Smooth muscle cell (in vitro differentiated cells): ENCODE data around the gene KLHDC4. TPM values are rescaled to one million over a fixed set of nuclear protein-coding genes. Genes with fewer than 3 reads are reported as not detected.

Source experiments
- DNase-seq: peaks from one replicate; lab custom pipeline; 2025; ENCODE audit not compliant: unreplicated experiment; lab: John Stamatoyannopoulos, UW
- H2AFZ ChIP-seq: fragments of 200-600 bp; sonication (generic); 2 replicates; pipeline ENCODE4 v1.6.0; 2016; ENCODE audit warnings: antibody characterized with exemption, low read depth, mild to moderate bottlenecking
- H3F3A ChIP-seq: fragments of 200-600 bp; sonication (generic); 2 replicates; pipeline ENCODE4 v1.6.0; 2017; ENCODE audit warnings: antibody characterized with exemption, low read depth
- H3K27ac ChIP-seq: fragments of 200-600 bp; sonication (generic); 2 replicates; pipeline ENCODE4 v1.5.1; 2016; ENCODE audit warnings: low read depth, mild to moderate bottlenecking
- H3K27me3 ChIP-seq: fragments of 200-600 bp; sonication (generic); 2 replicates; pipeline ENCODE4 v1.6.1; 2016; ENCODE audit warnings: low read depth, mild to moderate bottlenecking
- H3K36me3 ChIP-seq: fragments of 200-600 bp; sonication (generic); 2 replicates; pipeline ENCODE4 v1.5.1; 2016; ENCODE audit warnings: low read depth
- H3K4me1 ChIP-seq: fragments of 200-600 bp; sonication (generic); 2 replicates; pipeline ENCODE4 v1.5.1; 2016; ENCODE audit warnings: low read depth
- H3K4me2 ChIP-seq: fragments of 200-600 bp; sonication (generic); 2 replicates; pipeline ENCODE4 v1.6.0; 2016; ENCODE audit warnings: mild to moderate bottlenecking
- H3K4me3 ChIP-seq: fragments of 200-600 bp; sonication (generic); 2 replicates; pipeline ENCODE4 v1.5.1; 2016; ENCODE audit warnings: mild to moderate bottlenecking
- H3K79me2 ChIP-seq: fragments of 200-600 bp; sonication (generic); 2 replicates; pipeline ENCODE4 v1.6.0; 2016; ENCODE audit warnings: low read depth, mild to moderate bottlenecking
- H3K9ac ChIP-seq: fragments of 200-600 bp; sonication (generic); 2 replicates; pipeline ENCODE4 v1.6.0; 2016; ENCODE audit warnings: low read depth
- H3K9me3 ChIP-seq: fragments of 200-600 bp; sonication (generic); replicated peaks from 2 replicates; pipeline ENCODE4 v1.5.1; 2016; ENCODE audit warnings: low read depth
- H4K20me1 ChIP-seq: fragments of 200-600 bp; sonication (generic); 2 replicates; pipeline ENCODE4 v1.6.0; 2016; ENCODE audit warnings: low read depth
- CTCF ChIP-seq: fragments of 200-600 bp; sonication (generic); IDR thresholded peaks from 2 replicates; pipeline ENCODE4 v1.5.1; 2017; ENCODE audit warnings: borderline replicate concordance, mild to moderate bottlenecking, antibody characterized with exemption; ENCODE audit not compliant: insufficient read depth, poor library complexity, severe bottlenecking
- WGBS: methylation state at CpG from one replicate; pipeline ENCODE4 v1.1.7; 2016; ENCODE audit warnings: low lambda C conversion rate; 5-methylcytosine and 5-hydroxymethylcytosine counted together
- polyA plus RNA-seq: library from polyadenylated mRNA; unstranded; fragments of >200 nt; fragmentation: Nextera tagmentation; extraction: Ambion mirVana; gene quantifications from 2 replicates; pipeline ENCODE4 v1.2.1, GENCODE V29; 2016
- total RNA-seq: library from RNA; depleted of rRNA; stranded (reverse); fragments of >200 nt; gene quantifications from 2 replicates; pipeline ENCODE4 v1.2.3, GENCODE V29; 2014

Gene KLHDC4
- total and polyA plus RNA-seq, 2 experiments from 2014 or later = 6.0 to 6.7 TPM

GRCh38 chr16:87744750-87745514 is 20.9 kb downstream of the KLHDC4 start:
- 97% methylated on average over 21 of the region's 25 CpGs for WGBS
- no peaks in the 10 kb centered on the region for H3K79me2 ChIP-seq
- no peaks in the 10 kb centered on the region for H3K27me3 ChIP-seq
- no peak overlapping the region for H2AFZ ChIP-seq
- no peaks in the 10 kb centered on the region for H3K9me3 ChIP-seq
- no peak for TF ChIP-seq CTCF
- H3K4me2 ChIP-seq = no peak overlapping the region
- no peaks in the 10 kb centered on the region for H3K36me3 ChIP-seq
- no peak overlapping the region for H3K9ac ChIP-seq
- no peak for DNase-seq
- no peaks in the 10 kb centered on the region for H3F3A ChIP-seq
- H3K4me1 ChIP-seq = no peaks in the 10 kb centered on the region
- no peak overlapping the region for H3K27ac ChIP-seq
- H4K20me1 ChIP-seq = peaks cover 20% of the 10 kb centered on the region
- no peak overlapping the region for H3K4me3 ChIP-seq

GRCh38 chr16:87742781-87743490 is 22.9 kb downstream of the KLHDC4 start:
- H3K27ac ChIP-seq = no peak overlapping the region
- DNase-seq = no peak
- H3K27me3 ChIP-seq = no peaks in the 10 kb centered on the region
- H3K4me2 ChIP-seq = no peak overlapping the region
- no peak for TF ChIP-seq CTCF
- H3K9me3 ChIP-seq = no peaks in the 10 kb centered on the region
- peaks cover 20% of the 10 kb centered on the region for H4K20me1 ChIP-seq
- no peaks in the 10 kb centered on the region for H3F3A ChIP-seq
- 91% methylated on average over 17 of the region's 17 CpGs for WGBS
- H3K79me2 ChIP-seq = no peaks in the 10 kb centered on the region
- H2AFZ ChIP-seq = no peak overlapping the region
- no peaks in the 10 kb centered on the region for H3K36me3 ChIP-seq
- H3K4me3 ChIP-seq = no peak overlapping the region
- H3K9ac ChIP-seq = no peak overlapping the region
- no peaks in the 10 kb centered on the region for H3K4me1 ChIP-seq

- no peak for DNase-seq
- Histone ChIP-seq H3F3A (no peaks in the 10 kb centered on the region), H3K27ac (no peak overlapping the region), H3K4me1 (no peaks in the 10 kb centered on the region), H3K9ac (no peak overlapping the region), H3K79me2 (no peaks in the 10 kb centered on the region), H3K36me3 (no peaks in the 10 kb centered on the region), H4K20me1 (peaks cover 20% of the 10 kb centered on the region), H3K27me3 (no peaks in the 10 kb centered on the region), H3K4me2 (no peak overlapping the region), H3K9me3 (no peaks in the 10 kb centered on the region), H3K4me3 (no peak overlapping the region), H2AFZ (no peak overlapping the region)
- TF ChIP-seq CTCF = no peak
- 92% methylated on average over 16 of the region's 16 CpGs for WGBS
These were observed 23.9 kb downstream of the KLHDC4 start for GRCh38 chr16:87741700-87742415.
